GM20000 (cell line): ENCODE data around the gene DPEP2NB.
"Not testable (repeated sequence)": the region's sequence is repeated elsewhere in the genome, so short reads cannot be mapped to it uniquely, and the experiment has no call there.

Experiments
- DNase-seq: peaks from one replicate; pipeline ENCODE4 v3.0.0; 2012; ENCODE audit warnings: low spot score
- CTCF ChIP-seq: IDR thresholded peaks from 2 replicates; pipeline ENCODE4 v1.5.1; 2012; ENCODE audit warnings: mild to moderate bottlenecking, control low read depth; ENCODE audit errors: extremely low read depth, missing control alignments

The DPEP2NB gene

GRCh38 chr16:67996666-67997065 lies 19.0 kb downstream of the DPEP2NB start:
- no peak for TF ChIP-seq CTCF
- DNase-seq, result no peak

- DNase-seq, result no peak
Measured at GRCh38 chr16:67995423-67995822, 20.3 kb downstream of the DPEP2NB start.

GRCh38 chr16:67994040-67994408 lies 21.7 kb downstream of the DPEP2NB start:
- not testable (repeated sequence) for DNase-seq

More at GRCh38 chr16:67995423-67995822, 20.3 kb downstream of the DPEP2NB start:
- TF ChIP-seq CTCF, result no peak

- peak; percentile 93 for TF ChIP-seq CTCF
Measured at GRCh38 chr16:67993207-67994039, 22.3 kb downstream of the DPEP2NB start.

GRCh38 chr16:67992661-67993206 lies 23.0 kb downstream of the DPEP2NB start:
- no peak for TF ChIP-seq CTCF
- no peak for DNase-seq

More at GRCh38 chr16:67993207-67994039, 22.3 kb downstream of the DPEP2NB start:
- peak; percentile 91 for DNase-seq

GRCh38 chr16:67990018-67990386 lies 25.7 kb downstream of the DPEP2NB start:
- no peak for TF ChIP-seq CTCF

GRCh38 chr16:67989322-67990017 lies 26.2 kb downstream of the DPEP2NB start:
- no peak for TF ChIP-seq CTCF
- DNase-seq, result peak; percentile 65

More at GRCh38 chr16:67990018-67990386, 25.7 kb downstream of the DPEP2NB start:
- DNase-seq, result no peak

GRCh38 chr16:67988675-67989074 lies 27.0 kb downstream of the DPEP2NB start:
- DNase-seq, result no peak
- no peak for TF ChIP-seq CTCF
